ENCODE data around the gene SLX4IP. TPM values are rescaled to one million over a fixed set of nuclear protein-coding genes. Genes with fewer than 3 reads are reported as not detected.

SLX4IP gene
- total RNA-seq, 1 experiment from 2014 or later, result 11.1 TPM

DNA sequence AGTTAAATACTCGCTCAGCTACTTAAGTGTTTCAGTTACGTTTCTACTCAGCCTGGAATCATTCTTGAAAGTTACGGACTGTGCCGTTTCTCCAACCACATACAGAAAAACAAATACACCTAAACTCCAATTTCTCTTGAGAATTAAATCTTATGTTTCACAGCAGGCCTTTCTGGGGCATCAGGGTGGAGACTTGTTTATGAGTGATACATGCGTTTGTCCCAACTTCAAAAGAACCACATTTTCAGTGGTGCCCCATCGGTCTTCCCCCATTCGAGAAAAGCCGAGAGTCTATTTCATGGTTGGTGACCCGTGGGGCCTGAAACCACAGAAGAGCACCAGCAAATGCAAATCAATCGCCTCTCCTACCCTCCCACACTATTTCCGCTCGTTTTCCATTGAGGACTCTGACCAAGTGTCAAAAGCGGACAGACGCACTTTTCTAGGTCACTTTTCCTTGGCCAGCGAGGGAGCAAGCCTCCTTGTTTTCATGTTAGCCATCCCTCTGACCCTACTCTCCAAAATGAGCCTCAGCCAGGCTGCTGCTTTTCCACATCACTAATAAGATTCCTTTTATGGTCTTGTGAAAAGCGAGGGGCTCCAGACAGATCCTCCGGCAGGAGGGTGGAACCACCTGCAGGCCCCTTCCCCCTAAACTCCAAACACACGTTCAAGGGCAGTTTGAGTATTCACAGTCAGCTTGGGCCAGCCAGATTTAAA lies 235.6 kb downstream of the SLX4IP start:
- intact Hi-C loops (cut with micrococcal nuclease), result loop anchor here (5.0 to 10.0 kb wide), 4 partner anchors 118 to 872 kb away; partner anchors contain the start of genes MKKS and SLX4IP
- RAD21 ChIA-PET (ENCODE audit: low non-redundant PET in 1 of 2, low total read pairs in 2 of 2, uncharacterized antibody in 2 of 2, unreplicated experiment in 2 of 2), result no interaction called here
- CTCF ChIA-PET, result interaction anchor here (0.8 to 1.7 kb wide), 4 partner anchors 13 to 596 kb away, joined by 3 to 8 read pairs (median 3); no protein-coding TSS in a partner anchor
- BruUV-seq (replicated peaks), result no TSS peak
- DNase-seq (ENCODE audit: low read depth, low spot score), result no peak
- Histone ChIP-seq H3K4me2 (ENCODE audit: low read length) (peak overlapping the region; percentile 87), H3K79me2 (ENCODE audit: insufficient read depth, low read length) (peaks cover 38% of the 10 kb centered on the region; the same call in 1 of the 2 replicates), H3K36me3 (ENCODE audit: control insufficient read depth in 1 of 2, insufficient read depth in 2 of 2, low read length in 2 of 2) (peaks cover 4 to 17% of the 10 kb centered on the region in 2 experiments), H3K9ac (ENCODE audit: low read length) (peak overlapping the region; percentile 83; the same call in 1 of the 2 replicates), H2AFZ (ENCODE audit: low read depth, low read length, poor library complexity, severe bottlenecking) (no peak overlapping the region), H4K20me1 (ENCODE audit: insufficient read depth) (no peaks in the 10 kb centered on the region), H3K27me3 (ENCODE audit: insufficient read depth, low read length) (no peaks in the 10 kb centered on the region), H3K27ac (ENCODE audit: low read depth, low read length) (peak overlapping the region; percentile 6; the same call in 1 of the 2 replicates), H3K4me1 (ENCODE audit: control insufficient read depth in 1 of 2, insufficient read depth in 2 of 2, low read length in 2 of 2) (peaks cover 19 to 26% of the 10 kb centered on the region in 2 experiments), H3K9me2 (ENCODE audit: insufficient read depth) (no peaks in the 10 kb centered on the region), H3K4me3 (replicated peaks in 1 of 2; ENCODE audit: low read depth in 1 of 2, low read length in 2 of 2) (no peak overlapping the region), H3K9me3 (ENCODE audit: control insufficient read depth in 1 of 2, insufficient read depth in 1 of 2, low read depth in 1 of 2, low read length in 2 of 2) (no peaks in the 10 kb centered on the region)
- no peak for ATAC-seq
- POLR2A ChIA-PET, result interaction anchor here (0.6 to 1.4 kb wide), 2 partner anchors 534 to 623 kb away, joined by 3 read pairs; no protein-coding TSS in a partner anchor
- TF ChIP-seq SRF (IDR thresholded peaks at IDR 0.05; ENCODE audit: low read depth), result no peak
- TF ChIP-seq, protein P1, sequence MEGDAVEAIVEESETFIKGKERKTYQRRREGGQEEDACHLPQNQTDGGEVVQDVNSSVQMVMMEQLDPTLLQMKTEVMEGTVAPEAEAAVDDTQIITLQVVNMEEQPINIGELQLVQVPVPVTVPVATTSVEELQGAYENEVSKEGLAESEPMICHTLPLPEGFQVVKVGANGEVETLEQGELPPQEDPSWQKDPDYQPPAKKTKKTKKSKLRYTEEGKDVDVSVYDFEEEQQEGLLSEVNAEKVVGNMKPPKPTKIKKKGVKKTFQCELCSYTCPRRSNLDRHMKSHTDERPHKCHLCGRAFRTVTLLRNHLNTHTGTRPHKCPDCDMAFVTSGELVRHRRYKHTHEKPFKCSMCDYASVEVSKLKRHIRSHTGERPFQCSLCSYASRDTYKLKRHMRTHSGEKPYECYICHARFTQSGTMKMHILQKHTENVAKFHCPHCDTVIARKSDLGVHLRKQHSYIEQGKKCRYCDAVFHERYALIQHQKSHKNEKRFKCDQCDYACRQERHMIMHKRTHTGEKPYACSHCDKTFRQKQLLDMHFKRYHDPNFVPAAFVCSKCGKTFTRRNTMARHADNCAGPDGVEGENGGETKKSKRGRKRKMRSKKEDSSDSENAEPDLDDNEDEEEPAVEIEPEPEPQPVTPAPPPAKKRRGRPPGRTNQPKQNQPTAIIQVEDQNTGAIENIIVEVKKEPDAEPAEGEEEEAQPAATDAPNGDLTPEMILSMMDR (IDR thresholded peaks at IDR 0.05 in 2 of 3, conservative IDR thresholded peaks at IDR 0.05 in 1 of 3; ENCODE audit: borderline replicate concordance in 1 of 3, insufficient read depth in 1 of 3, low read depth in 2 of 3, low read length in 2 of 3), result 0 out of 6 replicates have a peak, but pooled peaks of 1 of the 3 experiments have one; percentile 0

All from HCT116 (cell line).